Raji (cell line): ENCODE measurements around the gene HTD2.

Source experiments
- POLR2A ChIP-seq: IDR thresholded peaks from 2 replicates; pipeline ENCODE4 v1.6.1; 2011; ENCODE audit warnings: low read depth, low read length, control low read depth; ENCODE audit not compliant: insufficient read depth

Gene HTD2

DNA sequence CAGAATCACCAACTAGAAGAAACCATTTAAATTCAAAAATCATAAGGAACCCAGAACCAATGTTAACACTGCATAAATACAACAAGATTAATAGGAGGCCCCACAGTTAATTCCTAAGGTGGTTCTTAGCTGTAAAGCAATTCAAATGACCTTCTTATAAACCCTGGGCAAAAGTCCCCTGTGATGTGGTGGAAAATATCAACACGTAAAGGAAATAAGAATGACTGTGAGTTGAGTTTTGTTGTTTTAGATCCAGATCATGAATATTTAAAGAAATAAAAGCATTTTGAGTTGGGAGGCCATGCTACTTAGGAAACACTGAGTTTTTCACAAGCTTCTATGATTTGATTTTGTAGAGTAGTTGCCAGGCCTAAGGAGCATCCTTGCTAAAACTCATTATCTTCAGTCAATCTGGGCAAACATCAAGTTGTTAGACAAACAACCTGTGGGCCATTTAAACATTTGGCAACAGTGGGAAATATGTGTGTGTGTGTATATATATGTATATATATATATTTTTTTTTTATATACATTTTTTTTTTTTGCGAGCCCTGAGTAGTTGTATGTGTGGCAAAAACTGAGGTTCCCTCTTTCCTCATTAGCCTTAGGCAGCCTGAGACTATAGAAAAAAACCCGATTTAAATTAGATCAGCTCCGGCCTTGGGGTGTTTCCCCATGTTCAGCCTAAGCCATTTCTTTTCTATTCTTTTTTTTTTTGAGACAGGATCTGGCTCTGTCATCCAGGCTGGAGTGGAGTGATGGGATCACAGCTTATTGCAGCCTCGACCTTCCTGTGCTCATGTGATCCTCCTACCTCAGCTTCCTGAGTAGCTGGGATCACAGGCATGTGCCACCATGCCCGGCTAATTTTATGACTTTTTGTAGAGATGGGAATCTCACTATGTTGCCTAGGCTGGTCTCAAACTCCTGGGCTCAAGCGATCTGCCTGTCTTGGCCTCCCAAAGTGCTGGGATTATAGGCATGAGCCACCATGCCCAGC lies 18.4 kb downstream of the HTD2 start:
- no peak for TF ChIP-seq POLR2A

- TF ChIP-seq POLR2A = no peak
Measured at GRCh38 chr3:58325525-58325992, 19.2 kb downstream of the HTD2 start.

- TF ChIP-seq POLR2A = no peak
Measured at GRCh38 chr3:58326267-58326900, 20.1 kb downstream of the HTD2 start.

DNA sequence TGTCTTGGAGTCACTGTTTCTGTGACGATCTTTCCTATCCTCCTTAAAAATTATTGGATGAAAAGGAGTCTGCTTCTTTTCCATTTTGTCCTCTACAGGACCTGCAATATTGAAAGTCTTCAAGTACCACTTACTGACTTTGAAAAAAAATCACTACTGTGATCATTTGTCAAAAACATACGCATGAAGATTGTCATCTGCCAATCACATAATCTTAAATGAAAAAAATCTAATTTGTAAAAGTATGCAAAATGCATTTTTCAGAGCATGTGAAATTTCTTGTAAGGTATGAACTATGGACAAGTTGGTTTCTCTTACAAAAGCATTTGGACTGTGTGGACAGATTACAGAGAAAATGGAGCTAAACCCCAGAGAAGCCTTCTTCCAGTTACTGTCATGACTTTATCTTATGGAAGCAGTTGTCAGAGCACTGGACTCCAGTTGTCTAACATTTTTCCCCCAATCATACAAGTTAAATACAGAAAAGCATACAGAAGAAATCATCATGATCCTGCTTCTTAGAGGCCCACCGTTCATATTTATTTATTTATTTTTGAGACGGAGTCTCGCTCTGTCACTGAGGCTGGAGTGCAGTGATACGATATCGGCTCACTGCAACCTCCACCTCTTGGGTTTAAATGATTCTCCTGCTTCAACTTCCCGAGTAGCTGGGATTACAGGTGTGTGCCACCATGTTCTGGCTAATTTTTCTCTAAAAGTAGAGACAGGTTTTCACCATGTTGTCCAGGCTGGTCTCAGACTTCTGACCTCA lies 23.0 kb downstream of the HTD2 start:
- TF ChIP-seq POLR2A = no peak

GRCh38 chr3:58329922-58330413 lies 23.6 kb downstream of the HTD2 start:
- no peak for TF ChIP-seq POLR2A

- no peak for TF ChIP-seq POLR2A
Measured at GRCh38 chr3:58331593-58332152, 25.4 kb downstream of the HTD2 start.

DNA sequence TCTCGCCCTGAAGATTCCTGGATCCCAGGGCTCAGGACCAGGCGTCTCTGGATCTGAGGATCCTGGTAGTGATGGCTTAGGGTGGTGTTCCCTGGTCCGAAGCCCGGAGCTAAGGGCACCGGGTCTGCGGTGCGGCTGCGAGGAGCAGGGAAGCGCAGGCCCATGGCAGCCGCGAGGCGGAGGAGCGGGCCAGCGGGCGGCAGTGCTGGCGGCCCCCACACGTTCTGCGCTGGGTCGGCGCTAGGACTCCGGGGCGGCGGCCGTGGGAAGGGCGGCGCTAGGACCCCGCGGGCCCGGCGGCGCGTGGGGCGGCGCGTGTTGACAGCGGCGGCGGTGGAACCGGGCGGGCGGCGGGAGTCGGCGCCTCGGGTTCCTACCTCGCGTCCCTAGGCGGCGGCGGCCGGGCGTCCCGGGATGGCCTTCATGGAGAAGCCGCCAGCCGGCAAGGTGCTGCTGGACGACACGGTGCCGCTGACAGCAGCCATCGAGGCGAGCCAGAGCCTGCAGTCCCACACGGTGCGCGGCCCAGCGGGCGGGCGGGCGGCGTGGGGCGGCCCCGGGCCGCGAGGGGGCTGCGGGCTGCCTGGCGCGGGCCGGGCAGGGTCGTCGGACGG lies 26.4 kb downstream of the HTD2 start, which contains the start of gene PXK:
Gene PXK (plus strand): TSS at position 318 of the 614 bp plus-strand sequence. CDS start 97 bp downstream, at position 415.
- peak; percentile 52 for TF ChIP-seq POLR2A

DNA sequence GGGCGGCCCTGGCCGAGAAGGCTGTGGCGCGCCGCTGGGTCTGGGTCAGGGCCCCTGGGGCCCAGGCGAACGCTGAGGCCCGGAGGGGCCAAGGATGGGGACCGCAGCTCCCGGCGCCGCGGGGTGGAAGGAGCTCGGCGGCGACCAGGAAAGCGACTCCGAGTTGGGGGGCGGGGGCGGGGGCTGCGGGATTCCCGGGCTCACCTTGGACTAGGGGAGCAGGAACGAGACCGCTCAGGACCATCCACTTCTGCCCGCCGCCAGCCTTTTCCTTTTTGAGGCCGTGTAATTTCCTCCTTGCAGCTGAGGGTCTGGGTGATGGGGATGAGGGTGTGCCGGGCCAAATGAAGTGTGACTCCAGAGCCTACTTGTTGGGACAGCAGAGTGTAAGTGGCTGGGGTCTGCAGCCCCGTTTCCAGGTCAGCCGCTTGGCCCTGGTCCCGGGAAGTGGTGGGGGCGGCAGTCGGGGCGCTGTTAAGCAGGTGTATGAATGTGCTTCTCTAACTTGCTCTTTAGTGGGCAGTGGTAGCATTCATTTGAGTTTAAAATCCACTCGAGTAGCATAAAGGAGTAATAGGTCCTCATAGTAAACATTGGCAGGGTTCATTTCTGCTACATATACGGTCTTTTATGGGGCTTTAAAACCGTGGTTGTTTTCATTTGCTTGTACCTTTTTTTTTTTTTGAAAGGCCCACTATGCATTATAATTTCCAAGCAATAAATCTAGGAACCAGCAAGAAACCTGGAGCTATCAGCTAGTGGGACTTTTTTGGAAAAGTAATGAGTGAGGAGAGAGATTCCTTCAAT lies 27.1 kb downstream of the HTD2 start:
- peak; percentile 36; the same call in 1 of the 2 replicates for TF ChIP-seq POLR2A

- TF ChIP-seq POLR2A = no peak
Measured at GRCh38 chr3:58334013-58334321, 27.6 kb downstream of the HTD2 start.

- no peak for TF ChIP-seq POLR2A
Measured at GRCh38 chr3:58334506-58334884, 28.2 kb downstream of the HTD2 start.

DNA sequence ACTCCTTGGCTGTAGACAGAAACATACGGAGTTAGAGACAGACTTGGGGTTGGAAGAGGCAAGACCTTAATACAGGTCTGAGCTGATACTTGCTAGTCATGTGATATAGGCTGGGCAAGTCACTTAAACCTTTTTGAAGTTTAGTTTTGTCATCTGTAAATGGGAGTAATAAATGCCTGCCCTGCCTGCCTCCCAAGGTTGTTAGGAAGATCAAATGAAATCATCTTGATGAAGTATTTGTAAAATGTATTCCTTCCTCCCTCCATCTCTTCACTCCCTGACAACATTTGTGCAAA lies 29.3 kb downstream of the HTD2 start:
- no peak for TF ChIP-seq POLR2A

GRCh38 chr3:58336135-58336882 lies 30.0 kb downstream of the HTD2 start:
- no peak for TF ChIP-seq POLR2A

GRCh38 chr3:58337190-58337589 lies 30.9 kb downstream of the HTD2 start:
- TF ChIP-seq POLR2A = no peak

DNA sequence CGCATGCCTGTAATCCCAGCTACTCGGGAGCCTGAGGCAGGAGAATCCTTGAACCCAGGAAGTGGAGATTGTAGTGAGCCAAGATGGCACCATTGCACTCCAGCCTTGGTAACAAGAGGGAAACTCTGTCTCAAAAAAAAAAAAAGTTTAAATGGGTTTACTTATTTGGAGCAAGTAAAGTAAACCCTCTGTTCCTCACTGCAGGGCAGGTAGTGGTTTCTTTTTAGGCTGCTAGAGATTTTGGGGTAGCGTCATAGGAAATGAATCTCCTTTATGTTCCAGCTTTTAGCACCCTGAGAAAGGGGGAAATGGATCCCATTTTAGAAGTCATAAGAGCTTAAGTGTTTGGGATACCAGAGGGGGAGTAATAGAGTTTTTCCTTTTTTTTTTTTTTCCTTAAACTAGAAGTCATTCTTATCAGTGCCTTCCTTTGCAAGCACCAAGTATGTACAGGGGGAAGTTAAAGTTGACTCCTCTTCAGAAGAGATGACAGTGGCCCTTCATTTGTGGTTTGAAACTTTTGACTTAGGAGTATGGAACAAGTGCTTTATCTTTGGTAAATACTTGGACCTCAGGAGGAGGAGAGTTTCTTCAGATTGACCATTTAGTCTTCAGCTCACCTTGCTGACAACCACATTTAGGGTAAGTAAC lies 34.4 kb downstream of the HTD2 start:
- TF ChIP-seq POLR2A = no peak
